ENCODE results near the gene FOXB2.

The FOXB2 gene

GRCh38 chr9:77015327-77016048 is 4.0 kb upstream of the FOXB2 start:
- Histone ChIP-seq H3K36me3 (ENCODE audit: control insufficient read depth, insufficient read depth, low read length) (no peaks in the 10 kb centered on the region), H3K4me1 (ENCODE audit: control insufficient read depth, insufficient read depth, low read length) (peaks cover 23% of the 10 kb centered on the region), H3K9me3 (ENCODE audit: control insufficient read depth, low read length) (no peaks in the 10 kb centered on the region), H3K4me3 (ENCODE audit: insufficient read depth, low read depth, low read length) (peak overlapping the region; percentile 30), H3K27ac (ENCODE audit: insufficient read depth, low read depth, low read length, poor library complexity, severe bottlenecking) (no peak overlapping the region), H3K27me3 (ENCODE audit: control insufficient read depth, insufficient read depth, low read length, poor library complexity, severe bottlenecking) (peaks cover 100% of the 10 kb centered on the region)
- WGBS, 2 experiments: 2 to 3% methylated on average over 30 to 31 of the region's 31 CpGs

GRCh38 chr9:77016121-77016525 is 3.3 kb upstream of the FOXB2 start:
- no peaks in the 10 kb centered on the region for H3K9me3 ChIP-seq (ENCODE audit: control insufficient read depth, low read length)
- H3K4me3 ChIP-seq (ENCODE audit: insufficient read depth, low read depth, low read length): peak overlapping the region; percentile 30
- H3K27me3 ChIP-seq (ENCODE audit: control insufficient read depth, insufficient read depth, low read length, poor library complexity, severe bottlenecking): peaks cover 100% of the 10 kb centered on the region
- H3K36me3 ChIP-seq (ENCODE audit: control insufficient read depth, insufficient read depth, low read length): no peaks in the 10 kb centered on the region
- WGBS, 2 experiments: 0% methylated on average over 37 of the region's 37 CpGs
- no peak overlapping the region for H3K27ac ChIP-seq (ENCODE audit: insufficient read depth, low read depth, low read length, poor library complexity, severe bottlenecking)
- H3K4me1 ChIP-seq (ENCODE audit: control insufficient read depth, insufficient read depth, low read length): peaks cover 23% of the 10 kb centered on the region

DNA sequence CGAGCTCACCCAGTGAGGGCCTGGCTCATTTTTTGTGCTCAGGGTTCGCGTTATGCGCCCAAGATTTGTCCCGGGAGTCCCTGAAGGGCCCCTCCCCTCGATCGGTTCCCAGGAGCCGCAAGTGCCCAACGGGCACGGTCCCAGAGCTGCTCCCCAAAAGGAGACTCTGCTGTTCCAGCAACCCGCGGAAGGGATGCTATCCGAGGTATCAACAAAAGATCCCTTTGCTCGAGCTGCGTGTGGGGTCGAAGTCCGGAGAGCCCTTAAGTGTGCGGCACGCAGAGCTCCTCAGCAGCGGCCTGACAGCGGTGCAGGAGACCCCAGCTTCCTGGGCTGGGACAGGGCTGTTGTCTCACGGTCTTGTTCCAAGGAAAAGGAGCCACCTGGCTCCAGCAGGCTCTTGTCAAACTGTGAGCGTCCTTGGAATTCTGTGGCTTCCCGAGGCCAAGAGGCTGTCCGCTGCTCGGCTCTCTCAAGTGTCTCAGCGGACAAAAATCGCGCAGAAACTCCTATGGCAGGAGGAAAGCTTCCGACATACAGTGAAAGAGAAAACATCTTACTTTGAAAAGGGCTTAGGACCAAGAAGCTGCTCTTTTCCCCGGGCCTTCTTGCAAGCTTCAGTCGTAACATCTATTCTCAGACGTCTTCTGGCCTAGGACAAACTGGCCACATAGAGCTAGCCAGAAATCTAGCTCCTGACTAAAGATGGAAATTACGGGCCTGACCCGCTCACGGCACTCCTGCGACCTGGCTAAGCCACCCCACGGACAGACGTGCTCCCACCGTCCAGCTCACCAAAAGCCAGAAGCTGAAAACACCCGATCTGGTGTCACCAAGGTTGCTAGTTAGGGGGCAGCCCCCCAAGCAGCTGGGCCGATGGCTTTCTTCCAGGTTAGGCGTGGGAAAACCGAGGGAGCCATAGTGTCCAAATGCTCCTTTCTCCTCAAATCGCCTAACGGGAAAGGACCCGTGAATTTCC is 2.6 kb upstream of the FOXB2 start:
- Histone ChIP-seq H3K27me3 (ENCODE audit: control insufficient read depth, insufficient read depth, low read length, poor library complexity, severe bottlenecking) (peaks cover 100% of the 10 kb centered on the region), H3K27ac (ENCODE audit: insufficient read depth, low read depth, low read length, poor library complexity, severe bottlenecking) (no peak overlapping the region), H3K4me3 (ENCODE audit: insufficient read depth, low read depth, low read length) (peak overlapping the region; percentile 30), H3K9me3 (ENCODE audit: control insufficient read depth, low read length) (no peaks in the 10 kb centered on the region), H3K4me1 (ENCODE audit: control insufficient read depth, insufficient read depth, low read length) (peaks cover 23% of the 10 kb centered on the region), H3K36me3 (ENCODE audit: control insufficient read depth, insufficient read depth, low read length) (no peaks in the 10 kb centered on the region)
- WGBS, 2 experiments: 3% methylated on average over 47 of the region's 47 CpGs

GRCh38 chr9:77017505-77017894 is 2.0 kb upstream of the FOXB2 start:
- peaks cover 100% of the 10 kb centered on the region for H3K27me3 ChIP-seq (ENCODE audit: control insufficient read depth, insufficient read depth, low read length, poor library complexity, severe bottlenecking)
- no peak overlapping the region for H3K4me3 ChIP-seq (ENCODE audit: insufficient read depth, low read depth, low read length)
- H3K4me1 ChIP-seq (ENCODE audit: control insufficient read depth, insufficient read depth, low read length): peaks cover 20% of the 10 kb centered on the region
- no peaks in the 10 kb centered on the region for H3K36me3 ChIP-seq (ENCODE audit: control insufficient read depth, insufficient read depth, low read length)
- no peaks in the 10 kb centered on the region for H3K9me3 ChIP-seq (ENCODE audit: control insufficient read depth, low read length)
- 6 to 8% methylated on average over 5 of the region's 5 CpGs for WGBS, 2 experiments
- no peak overlapping the region for H3K27ac ChIP-seq (ENCODE audit: insufficient read depth, low read depth, low read length, poor library complexity, severe bottlenecking)

GRCh38 chr9:77018058-77018968 is 1.1 kb upstream of the FOXB2 start:
- H3K27me3 ChIP-seq (ENCODE audit: control insufficient read depth, insufficient read depth, low read length, poor library complexity, severe bottlenecking): peaks cover 100% of the 10 kb centered on the region
- no peaks in the 10 kb centered on the region for H3K9me3 ChIP-seq (ENCODE audit: control insufficient read depth, low read length)
- H3K4me1 ChIP-seq (ENCODE audit: control insufficient read depth, insufficient read depth, low read length): peaks cover 22% of the 10 kb centered on the region
- no peaks in the 10 kb centered on the region for H3K36me3 ChIP-seq (ENCODE audit: control insufficient read depth, insufficient read depth, low read length)
- H3K4me3 ChIP-seq (ENCODE audit: insufficient read depth, low read depth, low read length): peak overlapping the region; percentile 11
- 1% methylated on average over 64 of the region's 64 CpGs for WGBS, 2 experiments
- H3K27ac ChIP-seq (ENCODE audit: insufficient read depth, low read depth, low read length, poor library complexity, severe bottlenecking): no peak overlapping the region

DNA sequence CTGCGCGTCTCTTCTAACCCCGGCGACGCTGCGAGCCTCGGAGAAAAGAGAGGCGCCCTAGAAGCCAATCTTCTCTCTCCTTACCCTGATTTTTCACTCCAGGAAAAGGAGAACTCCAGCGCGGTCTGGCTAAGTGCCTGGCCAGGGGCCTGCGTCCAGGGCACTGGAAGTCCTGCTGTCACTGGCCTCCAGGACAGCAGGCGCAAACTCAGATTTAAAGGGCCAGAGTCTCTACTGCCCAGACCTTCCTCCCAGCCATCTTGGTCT is 553 bp upstream of the FOXB2 start:
- WGBS, 2 experiments: 0 to 1% methylated on average over 12 of the region's 12 CpGs
- Histone ChIP-seq H3K27ac (ENCODE audit: insufficient read depth, low read depth, low read length, poor library complexity, severe bottlenecking) (no peak overlapping the region), H3K4me1 (ENCODE audit: control insufficient read depth, insufficient read depth, low read length) (peaks cover 19% of the 10 kb centered on the region), H3K36me3 (ENCODE audit: control insufficient read depth, insufficient read depth, low read length) (no peaks in the 10 kb centered on the region), H3K27me3 (ENCODE audit: control insufficient read depth, insufficient read depth, low read length, poor library complexity, severe bottlenecking) (peaks cover 100% of the 10 kb centered on the region), H3K4me3 (ENCODE audit: insufficient read depth, low read depth, low read length) (peak overlapping the region; percentile 11), H3K9me3 (ENCODE audit: control insufficient read depth, low read length) (no peaks in the 10 kb centered on the region)

- WGBS, 2 experiments: 0 to 1% methylated on average over 49 to 55 of the region's 58 CpGs
- Histone ChIP-seq H3K36me3 (ENCODE audit: control insufficient read depth, insufficient read depth, low read length) (no peaks in the 10 kb centered on the region), H3K27ac (ENCODE audit: insufficient read depth, low read depth, low read length, poor library complexity, severe bottlenecking) (no peak overlapping the region), H3K4me1 (ENCODE audit: control insufficient read depth, insufficient read depth, low read length) (peaks cover 18% of the 10 kb centered on the region), H3K9me3 (ENCODE audit: control insufficient read depth, low read length) (no peaks in the 10 kb centered on the region), H3K27me3 (ENCODE audit: control insufficient read depth, insufficient read depth, low read length, poor library complexity, severe bottlenecking) (peaks cover 100% of the 10 kb centered on the region), H3K4me3 (ENCODE audit: insufficient read depth, low read depth, low read length) (no peak overlapping the region)
Measured at GRCh38 chr9:77019926-77020412, 514 bp downstream of the FOXB2 start.

- peaks cover 100% of the 10 kb centered on the region for H3K27me3 ChIP-seq (ENCODE audit: control insufficient read depth, insufficient read depth, low read length, poor library complexity, severe bottlenecking)
Measured at GRCh38 chr9:77020413-77021290, 1.2 kb downstream of the FOXB2 start.

DNA sequence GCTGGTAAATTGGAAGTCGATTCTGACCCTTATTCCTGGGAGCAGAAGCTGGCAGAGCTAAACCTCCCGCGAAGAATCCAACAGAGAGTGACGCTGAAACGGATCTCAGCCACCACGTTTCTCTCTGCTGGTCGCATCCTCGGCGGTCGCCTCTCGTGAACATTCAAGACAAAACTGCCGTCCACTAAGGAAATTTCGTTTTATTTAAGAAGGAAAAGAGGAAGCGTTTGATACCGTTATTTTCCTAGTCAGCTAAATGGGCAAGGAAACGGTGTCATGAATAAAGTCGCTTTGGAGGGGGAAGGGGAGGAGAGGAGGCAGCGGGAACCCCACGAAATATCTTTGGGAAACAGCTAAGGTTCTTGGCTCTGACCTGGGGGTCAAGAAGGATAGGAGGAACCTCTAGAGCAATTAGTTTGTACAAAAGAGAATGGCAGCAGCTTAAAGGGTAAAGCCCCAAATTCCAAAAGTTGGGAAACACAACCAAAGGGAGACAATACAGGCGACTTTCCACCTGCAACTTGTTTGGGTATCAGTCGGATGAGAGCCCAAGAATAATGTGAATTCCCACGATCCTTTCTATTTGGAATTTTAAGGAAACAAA is 1.9 kb downstream of the FOXB2 start:
- WGBS, 2 experiments: 1 to 2% methylated on average over 22 of the region's 22 CpGs
- Histone ChIP-seq H3K27ac (ENCODE audit: insufficient read depth, low read depth, low read length, poor library complexity, severe bottlenecking) (no peak overlapping the region), H3K9me3 (ENCODE audit: control insufficient read depth, low read length) (no peaks in the 10 kb centered on the region), H3K36me3 (ENCODE audit: control insufficient read depth, insufficient read depth, low read length) (no peaks in the 10 kb centered on the region), H3K4me3 (ENCODE audit: insufficient read depth, low read depth, low read length) (no peak overlapping the region), H3K4me1 (ENCODE audit: control insufficient read depth, insufficient read depth, low read length) (peaks cover 8% of the 10 kb centered on the region), H3K27me3 (ENCODE audit: control insufficient read depth, insufficient read depth, low read length, poor library complexity, severe bottlenecking) (peaks cover 98% of the 10 kb centered on the region)

More at GRCh38 chr9:77020413-77021290, 1.2 kb downstream of the FOXB2 start:
- Histone ChIP-seq H3K36me3 (ENCODE audit: control insufficient read depth, insufficient read depth, low read length) (no peaks in the 10 kb centered on the region), H3K9me3 (ENCODE audit: control insufficient read depth, low read length) (no peaks in the 10 kb centered on the region), H3K4me3 (ENCODE audit: insufficient read depth, low read depth, low read length) (peak overlapping the region; percentile 4), H3K27ac (ENCODE audit: insufficient read depth, low read depth, low read length, poor library complexity, severe bottlenecking) (no peak overlapping the region), H3K4me1 (ENCODE audit: control insufficient read depth, insufficient read depth, low read length) (peaks cover 12% of the 10 kb centered on the region)
- WGBS, 2 experiments: 1 to 2% methylated on average over 75 of the region's 75 CpGs

Measured in ectodermal cell (in vitro differentiated cells).